DND-41 (cell line): Measurements from ENCODE around the gene OR6S1.

Experiments
- CTCF ChIP-seq: IDR thresholded peaks from 2 replicates; pipeline ENCODE4 v1.5.1; 2012; ENCODE audit warnings: borderline replicate concordance, low read length, moderate library complexity, mild to moderate bottlenecking; ENCODE audit not compliant: poor library complexity, severe bottlenecking; ENCODE audit errors: extremely low read depth
- EZH2 ChIP-seq: IDR thresholded peaks from 3 replicates; pipeline ENCODE4 v1.6.1; 2012; ENCODE audit warnings: borderline replicate concordance, low read depth, mild to moderate bottlenecking, moderate library complexity, low read length, inconsistent platforms; ENCODE audit not compliant: severe bottlenecking

- TF ChIP-seq CTCF, result no peak
- TF ChIP-seq EZH2, result no peak
These were observed 41.8 kb upstream of the OR6S1 start for GRCh38 chr14:20683125-20683890.
